Sigmoid colon (tissue), 4 donors: Measurements from ENCODE around the gene SPAG16.
"Not testable (repeated sequence)": the region's sequence is repeated elsewhere in the genome, so short reads cannot be mapped to it uniquely, and the experiment has no call there.

Source experiments
- EP300 ChIP-seq, 4 donors: sonication (generic); formaldehyde crosslinking; IDR thresholded peaks; one replicate each; pipeline ENCODE4 v1.6.1; 2017; ENCODE audit warnings: antibody characterized with exemption in 4 of 4
- POLR2A ChIP-seq, 2 donors: fragments of 450-650 bp; IDR thresholded peaks; one replicate each; pipeline ENCODE4 v1.6.1; 2016; ENCODE audit warnings: antibody characterized with exemption in 2 of 2, mild to moderate bottlenecking in 2 of 2, moderate library complexity in 2 of 2
- TF ChIP-seq, protein P1 (sequence below), 4 experiments: fragments of 450-650 bp in 3 of 4; fragments of 200-600 bp in 1 of 4; IDR thresholded peaks; one replicate each; pipeline ENCODE4 v1.5.1; 2016 to 2019; ENCODE audit warnings: antibody characterized with exemption in 4 of 4, mild to moderate bottlenecking in 3 of 4, moderate library complexity in 2 of 4

DNA sequence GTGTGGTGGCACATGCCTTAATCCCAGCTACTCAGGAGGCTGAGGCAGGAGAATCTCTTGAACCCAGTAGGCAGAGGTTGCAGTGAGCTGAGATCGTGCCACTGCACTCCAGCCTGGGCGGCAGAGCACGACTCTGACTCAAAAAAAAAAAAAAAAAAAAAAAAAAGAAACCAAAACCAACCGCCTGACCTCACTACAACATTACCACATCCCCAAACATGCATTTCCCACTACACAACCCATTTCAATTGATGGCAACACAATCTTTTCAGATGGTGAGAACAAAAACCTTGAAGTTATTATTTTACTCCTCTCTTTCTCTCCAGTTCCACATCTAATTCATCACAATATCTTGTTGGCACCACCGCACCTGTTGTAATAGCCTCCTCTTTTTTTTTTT is 778.0 kb downstream of the SPAG16 start:
- TF ChIP-seq, protein P1, sequence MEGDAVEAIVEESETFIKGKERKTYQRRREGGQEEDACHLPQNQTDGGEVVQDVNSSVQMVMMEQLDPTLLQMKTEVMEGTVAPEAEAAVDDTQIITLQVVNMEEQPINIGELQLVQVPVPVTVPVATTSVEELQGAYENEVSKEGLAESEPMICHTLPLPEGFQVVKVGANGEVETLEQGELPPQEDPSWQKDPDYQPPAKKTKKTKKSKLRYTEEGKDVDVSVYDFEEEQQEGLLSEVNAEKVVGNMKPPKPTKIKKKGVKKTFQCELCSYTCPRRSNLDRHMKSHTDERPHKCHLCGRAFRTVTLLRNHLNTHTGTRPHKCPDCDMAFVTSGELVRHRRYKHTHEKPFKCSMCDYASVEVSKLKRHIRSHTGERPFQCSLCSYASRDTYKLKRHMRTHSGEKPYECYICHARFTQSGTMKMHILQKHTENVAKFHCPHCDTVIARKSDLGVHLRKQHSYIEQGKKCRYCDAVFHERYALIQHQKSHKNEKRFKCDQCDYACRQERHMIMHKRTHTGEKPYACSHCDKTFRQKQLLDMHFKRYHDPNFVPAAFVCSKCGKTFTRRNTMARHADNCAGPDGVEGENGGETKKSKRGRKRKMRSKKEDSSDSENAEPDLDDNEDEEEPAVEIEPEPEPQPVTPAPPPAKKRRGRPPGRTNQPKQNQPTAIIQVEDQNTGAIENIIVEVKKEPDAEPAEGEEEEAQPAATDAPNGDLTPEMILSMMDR (IDR thresholded peaks at IDR 0.05): not testable (repeated sequence)
- not testable (repeated sequence) for TF ChIP-seq POLR2A, EP300 (IDR thresholded peaks at IDR 0.05)
